Right forelimb (tissue), 1 donor: ENCODE data around the gene PAK1.
A peak's percentile ranks its signal among the peaks of the same experiment; 100 is the strongest.
"Not testable (repeated sequence)": the region's sequence is repeated elsewhere in the genome, so short reads cannot be mapped to it uniquely, and the experiment has no call there.

Source experiments
- DNase-seq: peaks from one replicate; pipeline ENCODE4 v3.0.0-alpha.2; 2018

The PAK1 gene

GRCh38 chr11:77400775-77401449 lies 73.0 kb downstream of the PAK1 start:
- DNase-seq = no peak

GRCh38 chr11:77400271-77400670 lies 73.6 kb downstream of the PAK1 start:
- DNase-seq = no peak

- no peak for DNase-seq
Measured at GRCh38 chr11:77397631-77398030, 76.3 kb downstream of the PAK1 start.

GRCh38 chr11:77396911-77397310 lies 77.0 kb downstream of the PAK1 start:
- no peak for DNase-seq

GRCh38 chr11:77396305-77396704 lies 77.6 kb downstream of the PAK1 start:
- no peak for DNase-seq

GRCh38 chr11:77395460-77396173 lies 78.3 kb downstream of the PAK1 start:
- DNase-seq = no peak

- DNase-seq = no peak
Measured at GRCh38 chr11:77392842-77393241, 81.1 kb downstream of the PAK1 start.

GRCh38 chr11:77387701-77388100 lies 86.2 kb downstream of the PAK1 start:
- DNase-seq = no peak

- DNase-seq = no peak
Measured at GRCh38 chr11:77386178-77386577, 87.7 kb downstream of the PAK1 start.

- DNase-seq = not testable (repeated sequence)
Measured at GRCh38 chr11:77385255-77385771, 88.6 kb downstream of the PAK1 start.

- DNase-seq = no peak
Measured at GRCh38 chr11:77384571-77384970, 89.3 kb downstream of the PAK1 start.

- not testable (repeated sequence) for DNase-seq
Measured at GRCh38 chr11:77383349-77383748, 90.5 kb downstream of the PAK1 start.

GRCh38 chr11:77381729-77382665 lies 91.9 kb downstream of the PAK1 start:
- peak; percentile 45 for DNase-seq

- no peak for DNase-seq
Measured at GRCh38 chr11:77379934-77380333, 94.0 kb downstream of the PAK1 start.

GRCh38 chr11:77379253-77379652 lies 94.6 kb downstream of the PAK1 start:
- DNase-seq = no peak

GRCh38 chr11:77377734-77378133 lies 96.2 kb downstream of the PAK1 start:
- no peak for DNase-seq

GRCh38 chr11:77375107-77375506 lies 98.8 kb downstream of the PAK1 start:
- no peak for DNase-seq

- DNase-seq = no peak
Measured at GRCh38 chr11:77374611-77375031, 99.3 kb downstream of the PAK1 start.

- DNase-seq = no peak
Measured at GRCh38 chr11:77374108-77374507, 99.8 kb downstream of the PAK1 start.

GRCh38 chr11:77372726-77373125 lies 101.2 kb downstream of the PAK1 start:
- DNase-seq = no peak

GRCh38 chr11:77371646-77372045 lies 102.2 kb downstream of the PAK1 start:
- DNase-seq = no peak

GRCh38 chr11:77370217-77370616 lies 103.7 kb downstream of the PAK1 start:
- DNase-seq = no peak

- no peak for DNase-seq
Measured at GRCh38 chr11:77361184-77361583, 112.7 kb downstream of the PAK1 start.
